Measurements from ENCODE around the gene UBN1.

Gene UBN1

DNA sequence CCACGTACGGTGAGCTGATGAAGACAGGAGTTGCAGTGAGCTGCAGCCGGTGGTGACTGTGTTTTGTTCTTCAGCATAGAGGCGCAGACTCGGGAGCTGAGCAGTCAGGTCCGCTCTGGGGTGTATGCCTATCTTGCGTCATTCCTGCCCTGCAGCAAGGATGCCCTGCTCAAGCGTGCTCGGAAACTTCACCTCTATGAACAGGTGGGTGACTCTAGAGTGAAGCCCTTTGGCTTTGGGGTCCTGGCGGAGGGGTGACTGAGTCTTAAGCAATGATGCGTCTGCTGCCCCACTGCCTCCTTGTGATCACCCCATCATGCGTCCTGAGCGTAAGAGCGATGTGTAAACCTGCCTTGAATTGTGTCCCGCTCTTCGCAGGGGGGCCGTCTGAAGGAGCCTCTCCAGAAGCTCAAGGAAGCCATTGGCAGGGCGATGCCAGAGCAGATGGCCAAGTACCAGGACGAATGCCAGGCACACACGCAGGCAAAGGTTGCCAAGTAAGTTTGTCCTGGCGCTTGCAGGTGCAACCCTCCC lies 22.9 kb downstream of the UBN1 start:
- no peak for TF ChIP-seq CTCF (conservative IDR thresholded peaks at IDR 0.05; ENCODE audit: control insufficient read depth, insufficient read depth, low read depth, low read length)
- H3K4me3 ChIP-seq (ENCODE audit: control insufficient read depth, low read depth, low read length), result no peak overlapping the region
- no peak for DNase-seq (ENCODE audit: low read depth)

GRCh38 chr16:4871071-4871470 lies 23.8 kb downstream of the UBN1 start:
- no peak overlapping the region for H3K4me3 ChIP-seq (ENCODE audit: control insufficient read depth, low read depth, low read length)
- no peak for DNase-seq (ENCODE audit: low read depth)
- no peak for TF ChIP-seq CTCF (conservative IDR thresholded peaks at IDR 0.05; ENCODE audit: control insufficient read depth, insufficient read depth, low read depth, low read length)

DNA sequence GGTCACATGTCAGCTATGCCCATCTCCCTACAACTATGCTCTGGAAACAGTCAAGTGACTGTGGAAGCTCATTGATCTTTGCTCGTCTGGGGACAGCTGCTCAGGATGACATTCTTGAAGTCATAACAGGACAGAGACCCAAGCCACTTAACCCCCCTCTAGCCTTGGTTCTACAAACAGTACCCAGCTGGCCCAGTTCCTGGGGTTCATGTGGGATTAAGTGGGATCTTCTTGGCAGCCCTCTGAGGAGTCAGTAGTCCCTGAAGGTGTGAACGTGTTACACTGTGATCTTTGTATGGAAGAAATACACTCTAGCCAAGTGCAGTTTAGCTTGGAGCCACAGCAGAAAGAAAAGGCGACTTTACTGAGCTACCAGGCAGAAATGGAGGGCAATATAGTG lies 25.8 kb downstream of the UBN1 start:
- TF ChIP-seq CTCF (conservative IDR thresholded peaks at IDR 0.05; ENCODE audit: control insufficient read depth, insufficient read depth, low read depth, low read length), result no peak
- no peak for DNase-seq (ENCODE audit: low read depth)
- no peak overlapping the region for H3K4me3 ChIP-seq (ENCODE audit: control insufficient read depth, low read depth, low read length)

DNA sequence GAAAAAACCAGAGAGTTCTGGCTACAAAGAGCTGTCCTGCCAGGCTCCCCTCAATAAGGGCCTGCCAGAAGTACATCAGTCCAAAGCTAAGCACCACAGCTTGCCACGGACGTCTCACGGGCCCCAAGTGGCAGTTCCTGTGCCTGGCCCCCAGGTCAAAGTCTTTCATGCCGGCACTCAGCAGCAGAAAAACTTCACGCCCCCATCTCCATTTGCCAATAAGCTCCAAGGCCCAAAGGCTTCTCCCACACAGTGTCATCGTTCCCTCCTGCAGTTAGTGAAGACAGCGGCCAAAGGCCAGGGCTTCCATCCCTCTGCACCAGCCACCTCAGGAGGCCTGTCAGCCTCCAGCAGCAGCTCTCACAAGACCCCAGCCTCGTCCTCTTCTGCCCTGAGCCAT lies 27.4 kb downstream of the UBN1 start:
- TF ChIP-seq CTCF (conservative IDR thresholded peaks at IDR 0.05; ENCODE audit: control insufficient read depth, insufficient read depth, low read depth, low read length), result no peak
- H3K4me3 ChIP-seq (ENCODE audit: control insufficient read depth, low read depth, low read length), result no peak overlapping the region
- DNase-seq (ENCODE audit: low read depth), result no peak

- no peak for TF ChIP-seq CTCF (conservative IDR thresholded peaks at IDR 0.05; ENCODE audit: control insufficient read depth, insufficient read depth, low read depth, low read length)
Measured at GRCh38 chr16:4876646-4877379, 29.5 kb downstream of the UBN1 start.

GRCh38 chr16:4877380-4877685 lies 30.1 kb downstream of the UBN1 start:
- H3K4me3 ChIP-seq (ENCODE audit: control insufficient read depth, low read depth, low read length), result no peak overlapping the region
- DNase-seq (ENCODE audit: low read depth), result no peak
- TF ChIP-seq CTCF (conservative IDR thresholded peaks at IDR 0.05; ENCODE audit: control insufficient read depth, insufficient read depth, low read depth, low read length), result no peak

More at GRCh38 chr16:4876646-4877379, 29.5 kb downstream of the UBN1 start:
- no peak overlapping the region for H3K4me3 ChIP-seq (ENCODE audit: control insufficient read depth, low read depth, low read length)
- no peak for DNase-seq (ENCODE audit: low read depth)

All from fibroblast of mammary gland (primary cell).